HepG2 (cell line): ENCODE measurements around the gene CEP97. TPM values are rescaled to one million over a fixed set of nuclear protein-coding genes. Genes with fewer than 3 reads are reported as not detected.
A peak's percentile ranks its signal among the peaks of the same experiment; 100 is the strongest.

Experiments
- AHR ChIP-seq: IDR thresholded peaks from 2 replicates; pipeline ENCODE4 v1.6.1; 2018; ENCODE audit warnings: missing genetic modification reagents, missing compliant biosample characterization
- ARID5B ChIP-seq: IDR thresholded peaks from 2 replicates; pipeline ENCODE4 v1.4.0; 2020; ENCODE audit warnings: mild to moderate bottlenecking, missing genetic modification reagents
- ARNTL ChIP-seq: sonication (generic); formaldehyde crosslinking; IDR thresholded peaks from 2 replicates; pipeline ENCODE4 v1.4.0; 2020; ENCODE audit warnings: mild to moderate bottlenecking, missing genetic modification reagents
- ATF3 ChIP-seq: sonication (generic); formaldehyde crosslinking; IDR thresholded peaks from 2 replicates; pipeline ENCODE4 v1.4.0; 2020; ENCODE audit warnings: missing genetic modification reagents
- EEA1 ChIP-seq: sonication (generic); formaldehyde crosslinking; IDR thresholded peaks from 2 replicates; pipeline ENCODE4 v1.5.1; 2020; ENCODE audit warnings: mild to moderate bottlenecking, missing genetic modification reagents, borderline replicate concordance
- FLYWCH1 ChIP-seq: sonication (generic); formaldehyde crosslinking; IDR thresholded peaks from 2 replicates; pipeline ENCODE4 v1.8.1; 2023; ENCODE audit warnings: mild to moderate bottlenecking, missing genetic modification reagents
- FOSL1 ChIP-seq: sonication (generic); formaldehyde crosslinking; IDR thresholded peaks from 2 replicates; pipeline ENCODE4 v1.9.0; 2021; ENCODE audit warnings: missing genetic modification reagents, borderline replicate concordance
- HOMEZ ChIP-seq: IDR thresholded peaks from 2 replicates; pipeline ENCODE4 v1.6.1; 2016; ENCODE audit warnings: low read depth
- ISL2 ChIP-seq: sonication (generic); formaldehyde crosslinking; IDR thresholded peaks from 2 replicates; pipeline ENCODE4 v1.5.0; 2020; ENCODE audit warnings: missing genetic modification reagents
- KLF12 ChIP-seq: sonication (generic); formaldehyde crosslinking; IDR thresholded peaks from 2 replicates; pipeline ENCODE4 v1.4.0; 2020; ENCODE audit warnings: missing genetic modification reagents, borderline replicate concordance
- NPAS2 ChIP-seq: sonication (generic); formaldehyde crosslinking; IDR thresholded peaks from 2 replicates; pipeline ENCODE4 v1.8.0; 2022; ENCODE audit warnings: mild to moderate bottlenecking, missing genetic modification reagents, borderline replicate concordance
- PHF5A ChIP-seq: IDR thresholded peaks from one replicate; pipeline ENCODE4 v1.6.1; 2018; ENCODE audit warnings: low read depth, missing genetic modification reagents; ENCODE audit not compliant: unreplicated experiment
- SAP130 ChIP-seq: IDR thresholded peaks from 2 replicates; pipeline ENCODE4 v1.6.1; 2016; ENCODE audit warnings: low read depth
- SMAD3 ChIP-seq: sonication (generic); formaldehyde crosslinking; IDR thresholded peaks from 2 replicates; pipeline ENCODE4 v1.4.0; 2020; ENCODE audit warnings: missing genetic modification reagents
- SP2 ChIP-seq: sonication (generic); formaldehyde crosslinking; IDR thresholded peaks from 2 replicates; pipeline ENCODE4 v1.5.1; 2020; ENCODE audit warnings: mild to moderate bottlenecking, missing genetic modification reagents
- ZFP62 ChIP-seq: sonication (generic); formaldehyde crosslinking; IDR thresholded peaks from 2 replicates; pipeline ENCODE4 v1.4.0; 2020; ENCODE audit warnings: missing genetic modification reagents
- ZNF12 ChIP-seq: sonication (generic); formaldehyde crosslinking; IDR thresholded peaks from 2 replicates; pipeline ENCODE4 v1.5.0; 2020; ENCODE audit warnings: missing genetic modification reagents
- ZNF160 ChIP-seq: sonication (generic); formaldehyde crosslinking; IDR thresholded peaks from 2 replicates; pipeline ENCODE4 v1.8.0; 2022; ENCODE audit warnings: mild to moderate bottlenecking, inconsistent platforms, missing genetic modification reagents
- ZNF263 ChIP-seq: sonication (generic); formaldehyde crosslinking; IDR thresholded peaks from 2 replicates; pipeline ENCODE4 v1.4.0; 2020; ENCODE audit warnings: missing genetic modification reagents
- ZNF331 ChIP-seq: sonication (generic); formaldehyde crosslinking; IDR thresholded peaks from 2 replicates; pipeline ENCODE4 v1.4.0; 2020; ENCODE audit warnings: missing genetic modification reagents
- ZNF367 ChIP-seq: sonication (generic); formaldehyde crosslinking; IDR thresholded peaks from 2 replicates; pipeline ENCODE4 v1.4.0; 2020; ENCODE audit warnings: missing genetic modification reagents, borderline replicate concordance
- ZNF589 ChIP-seq: sonication (generic); formaldehyde crosslinking; conservative IDR thresholded peaks from 2 replicates; pipeline ENCODE4 v1.8.0; 2022; ENCODE audit warnings: mild to moderate bottlenecking, moderate library complexity, missing genetic modification reagents
- ZNF691 ChIP-seq: sonication (generic); formaldehyde crosslinking; IDR thresholded peaks from 2 replicates; pipeline ENCODE4 v1.4.0; 2020; ENCODE audit warnings: missing genetic modification reagents, low read depth, mild to moderate bottlenecking, borderline replicate concordance
- ZNF75D ChIP-seq: sonication (generic); formaldehyde crosslinking; IDR thresholded peaks from 2 replicates; pipeline ENCODE4 v1.8.1; 2023; ENCODE audit warnings: missing genetic modification reagents, mild to moderate bottlenecking, borderline replicate concordance
- ZNF773 ChIP-seq: sonication (generic); formaldehyde crosslinking; IDR thresholded peaks from 2 replicates; pipeline ENCODE4 v1.4.0; 2020; ENCODE audit warnings: missing genetic modification reagents, borderline replicate concordance
- polyA plus RNA-seq, 8 experiments: library from polyadenylated mRNA; depleted of rRNA in 3 of 8; stranded (reverse) in 7 of 8; unstranded in 1 of 8; fragments of >200 nt; fragmentation: Illumina TruSeq in 4 of 8; extraction: Trizol in 4 of 8; gene quantifications; 2 replicates each; pipeline versions ENCODE4 v1.2.1 to v1.2.3, GENCODE V29; 2011 to 2016; ENCODE audit warnings: low read depth in 4 of 8, missing spikeins in 1 of 8, mixed read lengths in 1 of 8; ENCODE audit not compliant: insufficient read depth in 1 of 8
- total RNA-seq, 5 experiments: library from RNA; depleted of rRNA; stranded (reverse); fragments of >200 nt; fragmentation: Illumina TruSeq; extraction: Trizol; gene quantifications; 2 replicates each; pipeline ENCODE4 v1.2.3, GENCODE V29; 2016; ENCODE audit warnings: low read depth in 1 of 5

The CEP97 gene
- total and polyA plus RNA-seq, 2 of the 13 experiments (the other 11 are each of a cell fraction or from before 2014, with no cell fraction given), result 0.99 to 6.5 TPM

GRCh38 chr3:101676765-101677435, 47.5 kb upstream of the CEP97 start, which contains the start of gene ZBTB11 (continued):
- TF ChIP-seq FOSL1 (CRISPR knock-in tag) (0 out of 2 replicates have a peak, but pooled peaks have one; percentile 5), AHR (CRISPR knock-in tag) (peak; percentile 77; the same call in 1 of the 2 replicates), EEA1 (CRISPR knock-in tag) (no peak), ATF3 (CRISPR knock-in tag) (peak; percentile 36; the same call in 1 of the 2 replicates), ZNF75D (CRISPR knock-in tag) (no peak), PHF5A (CRISPR knock-in tag) (no peak), ZNF691 (CRISPR knock-in tag) (peak; percentile 65; the same call in 1 of the 2 replicates), ZNF367 (CRISPR knock-in tag) (no peak), SAP130 (CRISPR knock-in tag) (peak; percentile 86), ZNF263 (CRISPR knock-in tag) (peak; percentile 17; the same call in 1 of the 2 replicates), NPAS2 (CRISPR knock-in tag) (no peak), KLF12 (peak; percentile 82; the same call in 1 of the 2 replicates), ZNF331 (CRISPR knock-in tag) (peak; percentile 59; the same call in 1 of the 2 replicates), ISL2 (CRISPR knock-in tag) (peak; percentile 81), FLYWCH1 (CRISPR knock-in tag) (no peak), ZFP62 (no peak), ZNF773 (peak; percentile 51; the same call in 1 of the 2 replicates), ZNF589 (CRISPR knock-in tag) (no peak; the same call in 1 of the 2 replicates), SMAD3 (peak; percentile 58; the same call in 1 of the 2 replicates), ZNF160 (CRISPR knock-in tag) (peak; percentile 27; the same call in 1 of the 2 replicates), ZNF12 (CRISPR knock-in tag) (0 out of 2 replicates have a peak, but pooled peaks have one; percentile 47), ARNTL (CRISPR knock-in tag) (0 out of 2 replicates have a peak, but pooled peaks have one; percentile 29), ARID5B (CRISPR knock-in tag) (peak; percentile 60), SP2 (CRISPR knock-in tag) (peak; percentile 87), HOMEZ (CRISPR knock-in tag) (peak; percentile 84)
